Natural killer cell treated with Interleukin-12 subunit alpha and Interleukin-12 subunit beta and Interleukin-15 and Interleukin-18, amount 100 ng/mL, for 72 hours (primary cell): ENCODE results near the gene BCL2L15. TPM values are rescaled to one million over a fixed set of nuclear protein-coding genes. Genes with fewer than 3 reads are reported as not detected.
"Not testable (repeated sequence)": the region's sequence is repeated elsewhere in the genome, so short reads cannot be mapped to it uniquely, and the experiment has no call there.

Source experiments
- ATAC-seq, 2 donors: fragments of 150-1000 bp; cut with Tn5 transposase in 1 of 2; sonication (Bioruptor Pico), chemical (Tn5 transposase) in 1 of 2; 2 replicates each; pipeline ENCODE4 v1.10.0; 2021
- DNase-seq: peaks from one replicate; pipeline ENCODE4 v3.0.0; 2022; ENCODE audit warnings: low spot score
- H3K27ac Mint-ChIP-seq, 2 donors: 1 replicate in 1 of 2; 2 replicates in 1 of 2; pipeline ENCODE4 v1.8.0; 2022; ENCODE audit warnings: mixed read lengths in 2 of 2, mild to moderate bottlenecking in 1 of 2, moderate library complexity in 1 of 2
- H3K27me3 Mint-ChIP-seq, 2 donors: 1 replicate in 1 of 2; 2 replicates in 1 of 2; pipeline ENCODE4 v1.8.0; 2022; ENCODE audit warnings: mixed read lengths in 2 of 2
- H3K36me3 Mint-ChIP-seq: one replicate; pipeline ENCODE4 v1.8.0; 2022; ENCODE audit warnings: mixed read lengths
- H3K4me1 Mint-ChIP-seq, 2 donors: 1 replicate in 1 of 2; 2 replicates in 1 of 2; pipeline ENCODE4 v1.8.0; 2022; ENCODE audit warnings: low read depth in 2 of 2, mixed read lengths in 2 of 2, mild to moderate bottlenecking in 1 of 2
- H3K4me3 Mint-ChIP-seq: one replicate; pipeline ENCODE4 v1.8.0; 2022; ENCODE audit warnings: mixed read lengths
- H3K9me3 Mint-ChIP-seq: 2 replicates; pipeline ENCODE4 v1.8.0; 2022; ENCODE audit warnings: mixed read lengths
- total RNA-seq, 2 donors: library from RNA; stranded (reverse); gene quantifications; one replicate each; pipeline ENCODE4 v1.2.3, GENCODE V29; 2022

BCL2L15 gene
- total RNA-seq, 2 donors from 2014 or later, result 1.3 to 3.0 TPM

GRCh38 chr1:113852694-113853093 lies 34.7 kb downstream of the BCL2L15 start:
- DNase-seq, H3K4me3 Mint-ChIP-seq, ATAC-seq, H3K27me3 Mint-ChIP-seq, H3K9me3 Mint-ChIP-seq, H3K27ac Mint-ChIP-seq: not testable (repeated sequence)
- peaks cover 12% of the 10 kb centered on the region for H3K36me3 Mint-ChIP-seq
- H3K4me1 Mint-ChIP-seq, result peaks cover 15 to 19% of the 10 kb centered on the region in 2 donors

DNA sequence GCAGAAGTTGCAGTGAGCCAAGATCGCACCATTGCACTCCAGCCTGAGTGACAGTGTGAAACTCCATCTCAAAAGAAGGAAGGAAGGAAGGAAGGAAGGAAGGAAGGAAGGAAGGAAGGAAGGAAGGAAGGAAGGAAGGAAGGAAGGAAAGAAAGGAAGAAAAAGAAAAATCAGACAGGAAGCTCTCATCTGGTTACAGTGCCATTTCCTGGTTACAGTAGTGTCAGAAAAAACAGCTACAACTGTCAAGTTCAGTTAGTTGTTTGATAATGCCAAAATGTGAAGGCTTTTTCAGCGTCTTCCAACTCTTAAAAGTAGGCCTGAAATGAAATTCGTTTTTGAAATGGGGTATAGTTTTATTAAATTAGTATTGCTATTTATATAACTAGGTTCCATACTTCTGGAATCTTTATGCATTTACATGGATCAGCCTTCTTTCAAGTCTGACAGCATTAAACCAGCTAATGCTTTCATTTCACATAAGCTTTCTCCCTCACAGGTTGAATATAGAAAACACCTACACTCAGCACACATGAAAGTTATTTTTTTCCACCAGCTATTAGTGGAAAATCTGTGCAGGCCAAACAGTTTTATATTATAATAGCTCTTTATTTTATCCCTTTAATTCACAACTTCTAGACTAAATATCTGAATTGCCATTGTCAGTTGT lies 37.1 kb downstream of the BCL2L15 start:
- H3K4me3 Mint-ChIP-seq, result peak overlapping the region; percentile 36
- no peaks in the 10 kb centered on the region for H3K27me3 Mint-ChIP-seq
- H3K4me1 Mint-ChIP-seq, result peaks cover 15 to 19% of the 10 kb centered on the region in 2 donors
- ATAC-seq (no peak), DNase-seq (no peak)
- H3K36me3 Mint-ChIP-seq, result peaks cover 26% of the 10 kb centered on the region
- no peaks in the 10 kb centered on the region for H3K9me3 Mint-ChIP-seq
- H3K27ac Mint-ChIP-seq, result peak overlapping the region; percentile 73 to 91

- DNase-seq, result no peak
- Mint-ChIP-seq H3K27ac (peak overlapping the region in 1 of 2 donors; percentile 11), H3K27me3 (no peaks in the 10 kb centered on the region), H3K36me3 (peaks cover 22% of the 10 kb centered on the region), H3K9me3 (no peaks in the 10 kb centered on the region), H3K4me1 (peaks cover 11 to 16% of the 10 kb centered on the region in 2 donors), H3K4me3 (no peak overlapping the region)
- no peak for ATAC-seq
These were observed 38.3 kb downstream of the BCL2L15 start for GRCh38 chr1:113849072-113849471.

DNA sequence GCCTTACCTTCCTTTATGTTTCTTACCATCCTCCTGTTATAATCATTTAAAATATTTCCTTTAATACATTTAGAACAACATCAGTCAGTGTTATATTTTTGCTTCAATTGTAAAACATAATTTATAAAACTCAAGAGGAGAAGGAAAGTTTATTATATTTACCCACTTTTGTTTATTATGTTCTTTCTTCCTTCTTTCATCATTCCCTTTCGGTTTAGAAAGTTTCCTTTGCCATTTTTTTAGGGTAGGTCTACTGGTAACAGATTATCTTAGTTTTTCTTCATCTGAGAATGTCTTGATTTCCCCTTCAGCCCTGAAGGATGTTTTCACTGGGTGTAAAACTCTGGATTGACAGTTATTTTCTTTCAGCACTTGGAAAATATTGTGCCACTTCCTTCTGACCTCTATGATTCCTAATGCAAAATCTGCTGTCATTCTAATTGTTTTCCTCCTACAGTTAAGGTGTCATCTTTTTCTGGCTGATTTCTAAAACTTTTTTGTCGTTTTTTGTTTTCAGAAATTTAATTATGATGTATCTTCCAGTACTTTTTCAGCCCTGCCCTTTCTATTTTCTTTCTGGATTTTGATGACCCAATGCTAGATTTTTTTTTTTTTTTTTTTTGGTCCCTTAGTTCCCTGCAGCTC lies 40.9 kb downstream of the BCL2L15 start:
- Mint-ChIP-seq H3K27me3 (no peaks in the 10 kb centered on the region), H3K27ac (peak overlapping the region; percentile 4 to 8)

DNA sequence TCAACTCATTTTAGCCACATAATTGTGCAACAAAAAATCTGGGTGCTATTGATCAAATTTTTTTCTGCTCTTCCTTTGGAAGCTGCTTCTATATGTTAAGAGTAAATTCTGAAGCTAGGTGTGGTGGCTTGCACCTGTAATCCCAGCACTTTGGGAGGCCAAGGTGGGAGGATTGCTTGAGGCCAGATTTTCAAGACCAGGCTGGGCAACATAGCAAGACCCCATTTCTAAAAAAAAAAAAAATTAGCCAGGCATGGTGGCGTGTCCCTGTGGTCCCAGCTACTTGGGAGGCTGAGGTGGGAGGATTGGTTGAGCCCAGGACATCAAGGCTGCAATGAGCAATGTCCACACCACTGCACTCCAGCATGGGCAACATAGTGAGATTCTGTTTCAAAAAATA lies 50.8 kb downstream of the BCL2L15 start:
- Mint-ChIP-seq H3K27me3 (no peaks in the 10 kb centered on the region), H3K36me3 (peaks cover 16% of the 10 kb centered on the region), H3K4me3 (no peak overlapping the region), H3K27ac (peak overlapping the region in 1 of 2 donors; percentile 22), H3K9me3 (no peaks in the 10 kb centered on the region), H3K4me1 (peaks cover 0 to 5% of the 10 kb centered on the region in 2 donors)
- DNase-seq (no peak), ATAC-seq (no peak)

More for the DNA sequence above, 40.9 kb downstream of the BCL2L15 start:
- Mint-ChIP-seq H3K4me1 (peaks cover 10 to 14% of the 10 kb centered on the region in 2 donors), H3K36me3 (peaks cover 22% of the 10 kb centered on the region), H3K9me3 (no peaks in the 10 kb centered on the region), H3K4me3 (no peak overlapping the region)
- no peak for DNase-seq
- ATAC-seq, result no peak

GRCh38 chr1:113835686-113836290 lies 51.6 kb downstream of the BCL2L15 start:
- DNase-seq, result no peak
- Mint-ChIP-seq H3K4me3 (no peak overlapping the region), H3K27me3 (no peaks in the 10 kb centered on the region), H3K9me3 (no peaks in the 10 kb centered on the region), H3K4me1 (peaks cover 0 to 5% of the 10 kb centered on the region in 2 donors), H3K36me3 (peaks cover 15% of the 10 kb centered on the region), H3K27ac (peak overlapping the region in 1 of 2 donors; percentile 22)
- ATAC-seq, result no peak

GRCh38 chr1:113834716-113835115 lies 52.7 kb downstream of the BCL2L15 start:
- no peak for DNase-seq
- H3K4me3 Mint-ChIP-seq, result no peak overlapping the region
- H3K27me3 Mint-ChIP-seq, result no peaks in the 10 kb centered on the region
- H3K9me3 Mint-ChIP-seq, result no peaks in the 10 kb centered on the region
- no peak overlapping the region for H3K27ac Mint-ChIP-seq
- H3K36me3 Mint-ChIP-seq, result peaks cover 10% of the 10 kb centered on the region
- ATAC-seq, result no peak
- H3K4me1 Mint-ChIP-seq, result peaks cover 0 to 5% of the 10 kb centered on the region in 2 donors

Other genes with a start within 250 kb of the BCL2L15 start
- 10 to 100 TPM; 29.0 to 44.0 TPM for gene PHTF1, start 128.1 kb downstream of the BCL2L15 start, total RNA-seq
- 10 to 100 TPM; 18.7 to 27.7 TPM for gene RSBN1, start 75.1 kb downstream of the BCL2L15 start, total RNA-seq
- gene PTPN22, start 15.9 kb downstream of the BCL2L15 start, total RNA-seq, result 10 to 100 TPM; 24.6 to 26.0 TPM
- gene AP4B1, start 17.2 kb upstream of the BCL2L15 start, total RNA-seq, result 10 to 100 TPM; 40.4 to 76.0 TPM
- gene DCLRE1B, start 17.7 kb upstream of the BCL2L15 start, total RNA-seq, result 10 to 100 TPM; 12.6 to 22.0 TPM
- gene HIPK1, start 41.7 kb upstream of the BCL2L15 start, total RNA-seq, result 100 to 1,000 TPM in 1 of 2 donors, 10 to 100 TPM in 1; 80.6 to 110 TPM
- 1 to 10 TPM in 1 of 2 donors, under 1 TPM in 1; 0.59 to 1.2 TPM for gene OLFML3, start 91.9 kb upstream of the BCL2L15 start, total RNA-seq